ENCODE data around the gene FCN1. TPM values are rescaled to one million over a fixed set of nuclear protein-coding genes. Genes with fewer than 3 reads are reported as not detected.
"Not testable (repeated sequence)": the region's sequence is repeated elsewhere in the genome, so short reads cannot be mapped to it uniquely, and the experiment has no call there.

Gene FCN1
- total and polyA plus RNA-seq, 4 donors, result 0.08 to 13.8 (median 0.87) TPM

GRCh38 chr9:134858051-134858841 lies 59.5 kb downstream of the FCN1 start:
- DNase-seq (ENCODE audit: low read depth in 4 of 6, low spot score in 6 of 6), result no peak
- Histone ChIP-seq H3K4me3 (ENCODE audit: low read depth, low read length) (no peak overlapping the region), H3K9me3 (ENCODE audit: control insufficient read depth, insufficient read depth, low read length) (no peaks in the 10 kb centered on the region), H3K27me3 (ENCODE audit: control insufficient read depth, insufficient read depth, low read length) (no peaks in the 10 kb centered on the region), H3K27ac (ENCODE audit: low read depth, low read length) (no peak overlapping the region), H3K36me3 (ENCODE audit: control insufficient read depth, insufficient read depth, low read length) (no peaks in the 10 kb centered on the region), H3K4me1 (ENCODE audit: control insufficient read depth, insufficient read depth, low read length) (peaks cover 2% of the 10 kb centered on the region)
- WGBS (ENCODE audit: insufficient coverage), result 73% methylated on average over 10 of the region's 11 CpGs

DNA sequence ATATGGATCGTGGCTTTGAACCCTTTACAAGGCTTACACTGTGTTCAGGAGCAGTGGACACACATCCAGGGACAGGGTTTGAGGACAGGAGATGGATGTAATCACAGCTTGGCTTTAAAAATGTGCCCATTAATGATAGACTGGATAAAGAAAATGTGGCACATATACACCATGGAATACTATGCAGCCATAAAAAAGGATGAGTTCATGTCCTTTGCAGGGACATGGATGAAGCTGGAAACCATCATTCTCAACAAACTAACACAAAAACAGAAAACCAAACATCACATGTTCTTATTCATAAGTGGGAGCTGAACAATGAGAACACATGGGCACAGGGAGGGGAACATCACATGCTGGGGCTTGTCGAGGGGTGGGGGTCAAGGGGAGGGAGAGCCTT lies 60.3 kb downstream of the FCN1 start:
- H3K27me3 ChIP-seq (ENCODE audit: control insufficient read depth, insufficient read depth, low read length); H3K4me1 ChIP-seq (ENCODE audit: control insufficient read depth, insufficient read depth, low read length); H3K9me3 ChIP-seq (ENCODE audit: control insufficient read depth, insufficient read depth, low read length); H3K4me3 ChIP-seq (ENCODE audit: low read depth, low read length); DNase-seq (ENCODE audit: low read depth in 4 of 6, low spot score in 6 of 6); H3K36me3 ChIP-seq (ENCODE audit: control insufficient read depth, insufficient read depth, low read length); H3K27ac ChIP-seq (ENCODE audit: low read depth, low read length): not testable (repeated sequence)
- WGBS (ENCODE audit: insufficient coverage), result 100% methylated on average over 1 of the region's 2 CpGs

DNA sequence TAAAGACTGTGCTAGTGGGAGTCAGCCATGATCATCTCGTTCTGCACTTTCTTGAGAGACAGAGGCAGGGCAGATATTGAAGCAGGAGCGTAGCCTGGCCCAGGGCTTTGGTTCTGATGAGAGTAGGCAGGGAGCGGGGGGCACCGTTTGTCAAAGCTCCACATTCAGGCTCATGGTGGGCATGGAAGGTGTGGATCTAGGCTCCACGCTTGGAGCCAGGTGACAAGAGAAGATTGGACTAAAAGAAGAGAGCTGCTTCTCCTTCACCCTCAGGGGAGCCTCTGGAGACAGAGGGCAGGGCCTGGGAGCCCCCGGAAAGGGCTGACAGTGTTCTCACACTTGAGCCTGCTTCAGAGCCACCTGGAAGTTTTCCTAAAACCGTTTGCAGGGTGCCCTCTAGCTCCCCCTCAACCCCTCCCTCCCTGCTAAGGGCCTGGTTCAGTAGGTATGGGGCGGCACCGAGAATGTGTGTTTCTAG lies 61.8 kb downstream of the FCN1 start:
- Histone ChIP-seq H3K9me3 (ENCODE audit: control insufficient read depth, insufficient read depth, low read length) (no peaks in the 10 kb centered on the region), H3K36me3 (ENCODE audit: control insufficient read depth, insufficient read depth, low read length) (no peaks in the 10 kb centered on the region), H3K4me3 (ENCODE audit: low read depth, low read length) (no peak overlapping the region), H3K27me3 (ENCODE audit: control insufficient read depth, insufficient read depth, low read length) (no peaks in the 10 kb centered on the region), H3K27ac (ENCODE audit: low read depth, low read length) (no peak overlapping the region), H3K4me1 (ENCODE audit: control insufficient read depth, insufficient read depth, low read length) (peaks cover 6% of the 10 kb centered on the region)
- 92% methylated on average over 6 of the region's 9 CpGs for WGBS (ENCODE audit: insufficient coverage)
- no peak for DNase-seq (ENCODE audit: low read depth in 4 of 6, low spot score in 6 of 6)

Small RNA genes within 50 kb of the gene (small RNA-seq; reads per million reads assigned to genes)
- not detected for gene AL603650.1 (ENCODE audit: low replicate concordance)

Other genes starting within 250 kb of the FCN1 start
- not detected for gene FCN2, start 37.1 kb downstream of the FCN1 start, total RNA-seq
- not detected for gene FCN2, start 37.1 kb downstream of the FCN1 start, polyA plus RNA-seq (ENCODE audit: insufficient read length in 2 of 2)
- gene OLFM1, start 169.8 kb upstream of the FCN1 start, total RNA-seq, result 100 to 1,000 TPM in 1 of 2 donors, 10 to 100 TPM in 1; 52.5 to 125 TPM
- 100 to 1,000 TPM; 285 to 321 TPM for gene OLFM1, start 169.8 kb upstream of the FCN1 start, polyA plus RNA-seq (ENCODE audit: insufficient read length in 2 of 2)